GM12873 (cell line): ENCODE measurements around the gene HOXA5.

ENCODE experiments used
- TF ChIP-seq, protein P1 (sequence below): IDR thresholded peaks from 2 replicates; pipeline ENCODE4 v1.5.1; 2012; ENCODE audit warnings: low read depth, mild to moderate bottlenecking, moderate library complexity, low read length, control low read depth; ENCODE audit not compliant: insufficient read depth; ENCODE audit errors: missing control alignments

Gene HOXA5

DNA sequence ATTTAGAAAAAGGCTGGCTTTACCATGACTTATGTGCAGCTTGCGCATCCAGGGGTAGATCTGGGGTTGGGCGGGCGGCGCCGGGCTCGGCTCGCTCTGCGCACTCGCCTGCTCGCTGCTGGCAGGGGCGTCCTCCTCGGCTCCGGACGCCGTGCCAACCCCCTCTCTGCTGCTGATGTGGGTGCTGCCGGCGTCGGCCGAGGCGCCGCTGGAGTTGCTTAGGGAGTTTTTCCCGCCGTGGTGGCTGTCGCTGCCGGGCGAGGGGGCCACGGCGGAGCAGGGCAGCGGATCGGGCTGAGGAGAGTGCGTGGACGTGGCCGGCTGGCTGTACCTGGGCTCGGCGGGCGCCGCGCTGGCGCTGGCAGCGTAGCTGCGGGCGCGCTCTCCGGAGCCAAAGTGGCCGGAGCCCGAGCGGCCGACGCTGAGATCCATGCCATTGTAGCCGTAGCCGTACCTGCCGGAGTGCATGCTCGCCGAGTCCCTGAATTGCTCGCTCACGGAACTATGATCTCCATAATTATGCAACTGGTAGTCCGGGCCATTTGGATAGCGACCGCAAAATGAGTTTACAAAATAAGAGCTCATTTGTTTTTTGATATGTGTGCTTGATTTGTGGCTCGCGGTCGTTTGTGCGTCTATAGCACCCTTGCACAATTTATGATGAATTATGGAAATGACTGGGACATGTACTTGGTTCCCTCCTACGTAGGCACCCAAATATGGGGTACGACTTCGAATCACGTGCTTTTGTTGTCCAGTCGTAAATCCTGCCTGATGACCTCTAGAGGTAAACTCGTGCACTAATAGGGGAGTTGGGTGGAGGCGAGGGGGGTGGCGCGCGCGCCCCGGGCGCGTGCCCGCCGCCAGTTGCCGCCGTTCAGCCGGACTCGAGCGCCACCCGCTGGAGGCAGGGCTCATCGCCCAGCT is at the start of gene HOXA5:
Gene HOXA5 (minus strand): TSS at position 659 of the 927 bp plus-strand sequence. CDS start 74 bp downstream, at position 585.
- TF ChIP-seq, protein P1, sequence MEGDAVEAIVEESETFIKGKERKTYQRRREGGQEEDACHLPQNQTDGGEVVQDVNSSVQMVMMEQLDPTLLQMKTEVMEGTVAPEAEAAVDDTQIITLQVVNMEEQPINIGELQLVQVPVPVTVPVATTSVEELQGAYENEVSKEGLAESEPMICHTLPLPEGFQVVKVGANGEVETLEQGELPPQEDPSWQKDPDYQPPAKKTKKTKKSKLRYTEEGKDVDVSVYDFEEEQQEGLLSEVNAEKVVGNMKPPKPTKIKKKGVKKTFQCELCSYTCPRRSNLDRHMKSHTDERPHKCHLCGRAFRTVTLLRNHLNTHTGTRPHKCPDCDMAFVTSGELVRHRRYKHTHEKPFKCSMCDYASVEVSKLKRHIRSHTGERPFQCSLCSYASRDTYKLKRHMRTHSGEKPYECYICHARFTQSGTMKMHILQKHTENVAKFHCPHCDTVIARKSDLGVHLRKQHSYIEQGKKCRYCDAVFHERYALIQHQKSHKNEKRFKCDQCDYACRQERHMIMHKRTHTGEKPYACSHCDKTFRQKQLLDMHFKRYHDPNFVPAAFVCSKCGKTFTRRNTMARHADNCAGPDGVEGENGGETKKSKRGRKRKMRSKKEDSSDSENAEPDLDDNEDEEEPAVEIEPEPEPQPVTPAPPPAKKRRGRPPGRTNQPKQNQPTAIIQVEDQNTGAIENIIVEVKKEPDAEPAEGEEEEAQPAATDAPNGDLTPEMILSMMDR = no peak

DNA sequence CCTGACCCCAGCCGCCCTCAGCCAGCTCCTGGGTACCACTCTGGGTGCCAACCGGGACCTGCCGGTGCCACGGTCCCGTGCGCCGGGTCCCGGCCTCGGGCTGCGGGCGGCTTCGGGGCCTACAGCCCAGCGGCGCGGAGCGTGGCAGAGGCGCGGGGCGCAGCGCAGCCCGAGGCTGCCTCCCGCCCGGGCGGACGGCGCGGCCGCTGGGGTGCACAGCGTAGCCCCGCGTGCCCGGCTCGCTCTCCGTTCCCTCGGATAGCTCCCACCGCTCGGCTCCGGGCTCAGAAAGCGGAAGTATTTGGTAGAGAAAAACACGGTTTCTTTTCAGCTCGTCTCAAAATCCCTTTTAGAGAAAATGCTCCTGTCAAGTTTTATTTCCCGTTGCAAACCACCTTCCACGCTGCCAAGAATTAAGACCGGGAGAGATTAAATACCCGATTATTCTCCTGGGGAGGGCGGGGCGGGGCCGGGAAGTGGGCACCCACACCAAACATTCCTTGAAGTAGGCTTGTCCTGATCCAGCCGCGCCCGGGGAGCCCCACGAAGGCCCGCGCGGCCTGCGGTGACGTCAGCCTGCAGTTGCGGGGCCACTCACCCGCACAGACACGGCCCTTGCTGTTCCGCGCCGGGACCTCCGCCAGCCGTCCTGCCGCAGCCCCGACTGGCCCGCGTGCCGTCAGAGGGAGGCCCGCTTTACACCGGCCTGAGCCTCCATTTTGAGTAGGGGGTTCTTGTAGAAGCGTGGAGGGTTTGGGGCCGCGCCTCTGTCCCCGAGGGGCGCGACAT is 49.3 kb upstream of the HOXA5 start:
- TF ChIP-seq, protein P1 = no peak

DNA sequence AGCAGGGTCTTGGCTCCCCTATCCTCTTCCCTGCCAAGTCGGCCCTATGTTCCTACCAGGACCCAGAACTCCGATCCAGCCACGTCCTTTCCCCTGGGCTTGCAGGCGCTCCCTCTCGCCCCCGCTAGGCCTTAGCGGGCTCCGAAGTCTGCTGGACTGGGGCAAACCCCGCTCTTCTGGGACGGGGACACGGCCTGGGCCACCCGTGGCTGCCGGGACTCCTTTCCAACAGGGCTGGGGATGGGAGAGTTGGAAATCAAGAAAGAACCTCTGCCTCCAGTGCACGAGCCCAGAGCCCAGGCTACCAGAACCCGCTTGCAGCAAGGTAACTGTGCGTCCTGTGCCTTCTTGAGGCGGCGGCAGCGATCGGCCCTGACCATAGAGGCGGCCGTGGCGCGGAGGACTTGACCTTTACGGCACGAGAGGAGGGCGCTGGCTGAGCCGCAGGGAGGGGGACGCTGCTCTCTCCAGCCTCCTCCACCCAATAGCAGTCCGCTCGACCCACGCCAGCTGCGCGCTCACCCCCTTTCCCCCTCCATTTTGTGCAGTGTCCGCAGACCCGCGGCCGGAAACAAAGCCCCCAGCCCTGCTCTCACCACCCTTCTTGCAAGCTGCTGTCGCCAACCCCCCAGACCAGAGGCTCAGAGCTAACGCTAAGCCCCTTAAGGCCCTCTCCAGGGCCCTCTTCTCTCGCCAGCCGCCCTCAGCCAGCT is 48.5 kb upstream of the HOXA5 start:
- TF ChIP-seq, protein P1 = no peak

DNA sequence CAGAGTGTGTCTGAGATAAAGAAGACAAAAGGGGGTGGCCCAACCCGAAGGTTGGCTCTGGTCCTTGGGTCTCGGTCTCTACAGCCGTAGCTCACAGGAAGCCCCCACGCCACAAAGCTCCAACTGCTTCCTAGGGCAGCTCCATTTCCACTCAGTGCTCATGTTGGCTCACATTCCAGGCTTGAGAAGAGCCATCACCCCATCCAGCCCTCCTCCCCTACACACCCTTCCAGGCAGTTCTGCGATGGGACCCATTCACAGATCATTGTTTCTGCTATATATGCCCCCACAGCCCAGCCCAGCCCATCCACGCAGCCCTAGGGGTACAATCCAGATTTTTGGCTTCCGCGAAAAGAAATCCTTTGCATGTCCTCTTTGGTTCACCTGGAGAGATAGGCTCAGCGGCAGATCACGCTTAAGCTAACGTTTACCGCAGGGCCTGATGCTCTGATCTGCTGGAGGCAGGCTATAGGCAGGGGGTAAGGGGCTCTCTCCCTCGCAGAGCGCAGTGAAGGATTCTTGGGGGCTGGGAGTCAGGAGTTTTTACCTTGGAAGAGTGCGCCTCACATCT is 47.8 kb upstream of the HOXA5 start:
- TF ChIP-seq, protein P1 = no peak

DNA sequence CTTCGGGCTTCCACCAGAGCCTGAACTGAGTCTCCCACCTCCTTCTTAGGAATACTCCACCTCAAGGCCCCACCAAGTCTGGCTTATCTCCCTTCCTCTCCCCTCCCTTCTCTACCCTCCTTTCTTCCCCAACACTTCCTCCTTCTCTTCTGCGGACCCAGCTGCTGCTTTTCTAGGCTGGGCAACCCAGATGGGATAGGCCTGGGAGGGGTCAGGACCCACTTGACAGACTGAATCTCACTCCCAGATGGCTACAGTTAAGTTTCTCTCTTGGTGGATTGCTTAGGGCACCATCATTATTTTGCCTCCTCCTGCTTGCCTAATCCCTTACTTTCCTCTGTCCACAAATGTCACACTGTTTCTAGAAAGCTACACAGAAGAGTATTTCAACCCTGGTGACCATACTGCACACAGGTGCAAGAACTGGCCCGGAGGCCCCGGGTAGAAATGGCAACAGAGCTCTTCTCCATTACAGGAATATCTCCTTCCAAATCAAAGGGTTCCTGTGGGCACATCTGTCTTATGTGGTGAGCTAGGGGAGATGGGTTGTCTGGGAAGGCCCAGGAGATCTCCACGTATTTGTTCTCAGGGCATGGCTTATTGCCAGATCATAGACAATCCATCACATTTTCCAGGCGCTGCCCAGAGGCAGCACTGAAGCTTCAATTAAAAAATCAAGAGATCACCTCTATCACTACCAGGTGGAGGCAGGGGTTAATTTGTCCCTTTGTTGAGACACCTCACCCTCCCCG is 46.7 kb upstream of the HOXA5 start:
- TF ChIP-seq, protein P1 = no peak

DNA sequence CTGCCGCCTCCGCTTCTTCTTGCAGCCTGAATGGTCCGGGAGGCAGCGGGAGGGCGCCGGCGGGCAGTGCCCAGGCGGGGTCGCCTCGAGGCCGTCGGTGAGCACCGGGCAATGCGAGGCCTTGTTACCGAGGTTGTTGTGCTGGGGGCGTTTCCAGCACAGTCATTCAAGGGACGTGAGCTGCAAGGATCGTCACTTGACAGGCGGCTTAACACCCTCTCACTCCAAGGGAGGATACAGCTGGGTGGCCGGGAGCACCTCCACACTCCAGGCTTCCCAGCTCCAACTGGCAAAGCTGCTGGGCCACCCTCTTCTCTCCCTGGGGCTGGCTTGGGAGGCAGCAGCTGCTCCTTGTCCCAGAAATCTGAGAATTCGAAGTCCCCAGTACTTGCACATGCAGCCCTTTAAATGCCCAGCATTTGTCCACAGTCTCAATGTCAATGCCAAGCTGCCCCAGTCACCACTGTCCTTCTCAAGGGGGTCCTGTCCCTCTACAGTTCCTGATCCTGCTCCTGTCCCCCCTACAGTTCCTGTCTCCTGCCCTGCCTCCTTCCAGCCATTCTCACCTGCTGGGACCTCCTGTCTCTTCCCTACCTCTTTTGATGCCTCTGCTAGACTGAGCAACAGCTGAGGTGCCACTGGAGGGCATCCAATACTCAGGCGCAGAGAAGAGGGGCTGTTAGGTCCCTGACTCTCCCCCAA is 46.0 kb upstream of the HOXA5 start:
- TF ChIP-seq, protein P1 = no peak
